PC-9 (cell line): ENCODE measurements around the gene ZNF831.

ENCODE experiments used
- CTCF ChIP-seq: fragments of 200-600 bp; sonication (generic); conservative IDR thresholded peaks from 2 replicates; pipeline ENCODE4 v1.6.1; 2017; ENCODE audit warnings: mixed run types, antibody characterized with exemption, mild to moderate bottlenecking, moderate library complexity
- EZH2 ChIP-seq: fragments of 200-600 bp; sonication (generic); IDR thresholded peaks from 2 replicates; pipeline ENCODE4 v1.8.0; 2017; ENCODE audit warnings: antibody characterized with exemption, low read depth

- TF ChIP-seq CTCF (no peak), EZH2 (no peak)
Observed at GRCh38 chr20:59300333-59301081, 136.9 kb downstream of the ZNF831 start, which contains the start of gene EDN3.
